ENCODE results near the gene ZNF296. TPM values are rescaled to one million over a fixed set of nuclear protein-coding genes. Genes with fewer than 3 reads are reported as not detected.

Gene ZNF296
- total RNA-seq, 1 experiment from 2014 or later, result 13.8 TPM

GRCh38 chr19:45098521-45099466 is 22.5 kb upstream of the ZNF296 start:
- ChIA-PET POLR2A (no interaction called here), CTCF (interaction anchor here (0.6 to 3.4 kb wide), 5 partner anchors 14 to 105 kb away, joined by 3 to 10 read pairs (median 6); no protein-coding TSS in a partner anchor)
- H3K27ac Mint-ChIP-seq, result peak overlapping the region; percentile 45
- H3K27me3 Mint-ChIP-seq (ENCODE audit: low read depth), result no peaks in the 10 kb centered on the region
- peaks cover 69% of the 10 kb centered on the region for H3K4me1 Mint-ChIP-seq
- H3K36me3 Mint-ChIP-seq, result no peaks in the 10 kb centered on the region; the same call in 1 of the 2 replicates
- H3K4me3 Mint-ChIP-seq, result no peak overlapping the region
- ATAC-seq (no peak), DNase-seq (ENCODE audit: low spot score) (no peak)
- TF ChIP-seq, protein P1, sequence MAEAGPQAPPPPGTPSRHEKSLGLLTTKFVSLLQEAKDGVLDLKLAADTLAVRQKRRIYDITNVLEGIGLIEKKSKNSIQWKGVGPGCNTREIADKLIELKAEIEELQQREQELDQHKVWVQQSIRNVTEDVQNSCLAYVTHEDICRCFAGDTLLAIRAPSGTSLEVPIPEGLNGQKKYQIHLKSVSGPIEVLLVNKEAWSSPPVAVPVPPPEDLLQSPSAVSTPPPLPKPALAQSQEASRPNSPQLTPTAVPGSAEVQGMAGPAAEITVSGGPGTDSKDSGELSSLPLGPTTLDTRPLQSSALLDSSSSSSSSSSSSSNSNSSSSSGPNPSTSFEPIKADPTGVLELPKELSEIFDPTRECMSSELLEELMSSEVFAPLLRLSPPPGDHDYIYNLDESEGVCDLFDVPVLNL (CRISPR knock-in tag; IDR thresholded peaks at IDR 0.05; ENCODE audit: borderline replicate concordance, low read depth), result no peak
- TF ChIP-seq ZNF121 (CRISPR knock-in tag; IDR thresholded peaks at IDR 0.05) (no peak), PRDM15 (CRISPR knock-in tag; IDR thresholded peaks at IDR 0.05) (no peak)
- H3K9me3 Mint-ChIP-seq, result no peaks in the 10 kb centered on the region

DNA sequence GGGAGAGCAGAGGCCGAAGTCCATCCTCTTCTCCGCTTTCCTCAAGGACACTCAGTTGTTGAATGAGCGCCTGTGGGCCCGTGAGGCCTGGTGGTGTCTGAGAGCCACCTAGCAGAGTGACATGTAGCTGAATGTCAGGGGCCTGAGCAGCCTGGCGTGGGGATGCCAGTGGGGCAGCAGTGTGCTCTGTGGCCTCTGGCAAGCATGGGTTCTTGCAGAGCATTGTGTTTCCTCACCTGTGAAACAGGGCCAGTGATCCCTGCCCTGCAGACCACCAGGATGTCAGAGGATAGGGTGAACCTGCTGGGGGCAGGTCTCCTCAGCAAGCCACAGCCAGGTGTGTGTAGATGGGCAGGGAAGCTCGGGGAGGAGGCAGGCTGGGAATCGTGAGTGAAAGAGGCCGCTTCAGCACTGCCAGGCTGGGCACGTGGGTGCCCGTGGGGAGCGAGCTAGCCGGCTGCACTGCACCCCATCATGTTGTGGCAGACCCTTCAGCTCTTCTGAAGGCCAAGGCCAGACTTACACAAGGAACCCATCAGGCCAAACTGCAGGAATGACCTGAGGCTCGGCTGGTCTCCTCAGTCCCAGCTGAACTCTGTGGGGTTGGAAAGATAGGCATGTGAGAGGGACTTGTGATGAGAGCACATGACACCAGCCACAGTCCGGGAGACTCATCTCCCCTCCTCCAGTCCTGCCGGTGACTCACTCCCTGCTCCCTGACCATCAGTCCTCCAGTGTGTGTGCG is 21.7 kb upstream of the ZNF296 start:
- peak overlapping the region; percentile 92 for H3K27ac Mint-ChIP-seq
- no peaks in the 10 kb centered on the region; the same call in 1 of the 2 replicates for H3K36me3 Mint-ChIP-seq
- H3K9me3 Mint-ChIP-seq, result no peaks in the 10 kb centered on the region
- H3K4me3 Mint-ChIP-seq, result peak overlapping the region; percentile 33
- ChIA-PET POLR2A (no interaction called here), CTCF (interaction anchor here (0.6 to 3.4 kb wide), 5 partner anchors 15 to 502 kb away, joined by 3 to 10 read pairs (median 6); no protein-coding TSS in a partner anchor)
- ATAC-seq, result peak; percentile 21; the same call in 1 of the 2 replicates
- peaks cover 65% of the 10 kb centered on the region for H3K4me1 Mint-ChIP-seq
- TF ChIP-seq SMAD4 (CRISPR knock-in tag; IDR thresholded peaks at IDR 0.05) (no peak), ZNF671 (CRISPR knock-in tag; IDR thresholded peaks at IDR 0.05) (no peak), ZNF396 (CRISPR knock-in tag; IDR thresholded peaks at IDR 0.05; ENCODE audit: borderline replicate concordance) (no peak), HMGA2 (CRISPR knock-in tag; IDR thresholded peaks at IDR 0.05) (no peak), ZNF416 (CRISPR knock-in tag; IDR thresholded peaks at IDR 0.05) (no peak), FOXJ3 (CRISPR knock-in tag; IDR thresholded peaks at IDR 0.05; ENCODE audit: borderline replicate concordance) (no peak), AR (CRISPR knock-in tag; IDR thresholded peaks at IDR 0.05) (no peak), KAT7 (CRISPR knock-in tag; IDR thresholded peaks at IDR 0.05; ENCODE audit: borderline replicate concordance) (no peak), ZNF532 (CRISPR knock-in tag; IDR thresholded peaks at IDR 0.05; ENCODE audit: borderline replicate concordance) (no peak), FOXK1 (CRISPR knock-in tag; IDR thresholded peaks at IDR 0.05) (no peak), TP53 (CRISPR knock-in tag; IDR thresholded peaks at IDR 0.05) (no peak)
- TF ChIP-seq, protein P2, sequence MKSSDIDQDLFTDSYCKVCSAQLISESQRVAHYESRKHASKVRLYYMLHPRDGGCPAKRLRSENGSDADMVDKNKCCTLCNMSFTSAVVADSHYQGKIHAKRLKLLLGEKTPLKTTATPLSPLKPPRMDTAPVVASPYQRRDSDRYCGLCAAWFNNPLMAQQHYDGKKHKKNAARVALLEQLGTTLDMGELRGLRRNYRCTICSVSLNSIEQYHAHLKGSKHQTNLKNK (CRISPR knock-in tag; IDR thresholded peaks at IDR 0.05), result no peak
- TF ChIP-seq, protein P3, sequence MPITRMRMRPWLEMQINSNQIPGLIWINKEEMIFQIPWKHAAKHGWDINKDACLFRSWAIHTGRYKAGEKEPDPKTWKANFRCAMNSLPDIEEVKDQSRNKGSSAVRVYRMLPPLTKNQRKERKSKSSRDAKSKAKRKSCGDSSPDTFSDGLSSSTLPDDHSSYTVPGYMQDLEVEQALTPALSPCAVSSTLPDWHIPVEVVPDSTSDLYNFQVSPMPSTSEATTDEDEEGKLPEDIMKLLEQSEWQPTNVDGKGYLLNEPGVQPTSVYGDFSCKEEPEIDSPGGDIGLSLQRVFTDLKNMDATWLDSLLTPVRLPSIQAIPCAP (CRISPR knock-in tag; IDR thresholded peaks at IDR 0.05), result no peak
- DNase-seq (ENCODE audit: low spot score), result no peak
- no peaks in the 10 kb centered on the region for H3K27me3 Mint-ChIP-seq (ENCODE audit: low read depth)
